ENCODE measurements around the gene DOC2B.
"Not testable (repeated sequence)": the region's sequence is repeated elsewhere in the genome, so short reads cannot be mapped to it uniquely, and the experiment has no call there.

DOC2B gene

GRCh38 chr17:189444-189843 is 8.0 kb upstream of the DOC2B start:
- DNase-seq (ENCODE audit: low spot score): no peak

DNA sequence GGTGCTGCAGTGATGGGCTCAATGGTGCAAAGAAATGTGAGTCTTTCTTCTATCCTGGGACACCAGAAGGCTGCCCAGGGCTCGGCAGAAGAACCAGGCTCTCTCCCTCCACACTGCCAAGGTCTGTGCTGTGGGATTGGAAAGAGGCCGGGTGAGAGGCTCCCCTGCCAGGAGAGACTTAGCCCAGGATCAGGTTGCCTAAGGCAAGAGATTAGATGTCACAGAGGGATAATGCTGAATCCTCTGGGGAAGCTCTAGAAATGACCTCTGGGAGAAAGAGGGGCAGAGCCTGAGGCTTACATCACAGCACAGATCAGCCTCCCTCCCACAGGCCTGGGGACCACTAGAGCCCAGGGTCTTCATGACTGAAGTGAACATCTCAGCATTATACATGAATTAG is 5.7 kb upstream of the DOC2B start:
- DNase-seq (ENCODE audit: low spot score): no peak

DNA sequence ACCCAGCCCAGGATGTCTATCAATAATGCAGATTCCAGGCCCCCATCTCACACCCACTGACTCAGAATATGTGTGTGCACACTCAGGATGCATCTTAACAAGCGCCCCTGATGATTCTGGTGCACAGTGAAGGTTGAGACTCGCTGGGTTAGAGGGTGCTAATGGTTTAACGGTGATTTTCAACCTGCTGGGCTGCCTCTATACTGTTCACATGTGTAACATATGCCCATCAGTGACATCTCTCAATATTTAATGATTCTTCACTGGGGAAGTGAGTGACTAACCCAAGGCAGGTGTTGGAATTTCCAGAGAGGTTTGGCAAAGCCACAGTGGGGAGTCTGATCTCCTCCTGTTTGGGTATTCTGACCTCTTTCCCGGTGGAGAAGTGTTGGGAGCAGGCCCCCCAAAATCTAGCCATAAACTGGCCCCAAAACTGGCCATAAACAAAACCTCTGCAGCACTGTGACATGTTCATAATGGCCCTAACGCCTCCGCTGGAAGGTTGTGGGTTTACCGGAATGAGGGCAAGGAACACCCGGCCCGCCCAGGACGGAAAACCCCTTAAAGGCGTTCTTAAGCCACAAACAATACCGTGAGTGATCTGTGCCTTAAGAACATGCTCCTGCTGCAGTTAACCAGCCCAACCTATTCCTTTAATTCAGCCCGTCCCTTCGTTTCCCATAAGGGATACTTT is 4.1 kb upstream of the DOC2B start:
- no peak for DNase-seq (ENCODE audit: low spot score)

DNA sequence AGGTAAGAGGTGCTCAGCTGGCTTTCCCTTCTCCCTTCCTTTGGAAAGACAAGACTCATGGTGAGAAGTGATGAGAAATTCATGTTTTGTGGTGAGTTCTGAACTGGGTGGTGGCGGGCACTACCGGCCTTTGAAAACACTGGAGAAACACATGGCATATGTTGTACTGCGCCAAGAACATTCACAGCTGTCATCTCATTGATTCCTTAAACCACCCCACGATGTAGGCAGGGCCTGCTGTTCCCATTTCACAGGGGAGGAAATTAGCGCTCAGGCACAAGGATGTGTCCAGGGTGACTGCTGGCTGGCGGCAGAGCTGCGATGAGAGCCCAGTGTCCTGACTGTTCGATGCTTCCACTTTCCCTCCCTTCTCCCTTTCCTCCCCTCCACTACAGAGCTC is 1.6 kb upstream of the DOC2B start:
- peak; percentile 31 for DNase-seq (ENCODE audit: low spot score)

DNA sequence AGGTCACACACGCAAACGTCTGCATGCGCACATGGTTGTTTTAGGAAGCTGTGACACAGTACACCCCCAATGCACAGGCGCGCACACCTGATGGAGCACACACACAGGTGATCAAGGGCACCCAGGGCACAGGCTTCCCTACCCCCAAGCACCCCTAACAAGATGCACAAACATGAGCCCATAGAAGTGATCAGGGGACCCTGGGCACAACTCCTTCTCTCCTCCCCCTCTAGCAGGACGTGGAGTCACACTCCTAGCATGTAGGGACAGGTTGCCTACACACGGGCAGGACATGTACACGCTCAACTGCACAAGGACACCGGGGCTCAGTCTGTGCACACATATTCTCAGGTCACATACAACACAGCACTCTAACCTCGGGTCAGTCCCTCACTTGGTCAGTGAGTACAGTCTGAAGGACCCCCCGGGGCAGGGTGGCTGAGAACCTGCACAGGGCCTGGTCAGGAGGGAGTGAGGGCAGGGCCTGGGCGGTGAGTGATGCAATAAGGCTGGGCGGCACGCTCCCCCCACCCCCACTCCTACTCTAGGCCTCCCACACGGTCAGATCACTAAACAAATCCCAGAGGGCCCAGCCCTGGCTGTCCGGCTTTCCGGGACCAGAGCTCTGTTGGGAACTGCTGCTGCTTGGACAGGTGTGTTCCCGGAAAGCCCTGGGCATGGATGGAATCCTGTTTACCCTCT is 751 bp upstream of the DOC2B start:
- no peak for DNase-seq (ENCODE audit: low spot score)

DNA sequence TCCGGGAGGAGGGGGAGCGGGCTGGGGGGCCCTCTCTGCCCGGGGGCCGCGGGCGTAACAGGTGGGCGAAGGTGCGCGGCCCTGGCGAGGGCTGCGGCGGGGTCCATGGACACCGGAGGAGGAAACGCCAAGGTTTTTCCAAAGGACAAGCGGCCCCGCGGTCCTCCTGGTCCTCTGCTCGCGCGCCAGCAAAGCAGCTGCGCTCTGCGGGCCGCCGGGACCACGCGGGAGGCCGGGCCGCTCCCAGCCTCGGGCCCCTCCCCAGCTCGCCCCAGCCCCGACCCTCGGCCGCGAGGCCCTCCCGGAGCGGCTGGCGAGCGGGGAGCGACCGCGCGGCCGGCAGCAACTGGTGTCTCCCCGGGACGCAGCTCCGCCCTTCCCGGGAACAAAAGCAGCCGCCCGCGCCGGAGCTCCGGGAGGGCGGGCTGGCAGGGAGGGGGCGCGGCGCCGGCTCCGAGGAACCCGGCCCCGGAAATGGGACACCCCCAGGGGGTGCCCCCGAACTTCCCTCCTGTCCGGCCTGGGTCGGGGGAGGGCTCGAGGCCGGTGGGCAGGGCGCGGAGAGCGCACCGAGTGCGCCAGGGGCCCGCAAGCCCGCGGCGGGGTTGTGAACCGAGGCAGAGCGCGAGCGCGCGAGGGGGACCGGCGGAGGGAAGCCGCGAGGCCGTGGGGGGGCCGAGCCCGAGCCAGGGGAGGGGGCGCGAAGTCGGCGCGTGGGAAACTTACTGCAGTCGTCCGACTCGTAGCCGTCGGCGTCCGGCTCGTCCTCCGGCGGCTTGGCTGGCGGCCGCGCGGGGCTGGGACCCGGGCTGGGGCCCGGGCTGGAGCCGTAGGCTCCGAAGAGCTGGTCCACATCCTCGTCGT is 837 bp downstream of the DOC2B start:
- DNase-seq (ENCODE audit: low spot score): no peak

- DNase-seq (ENCODE audit: low spot score): no peak
Measured at GRCh38 chr17:179781-180380, 1.6 kb downstream of the DOC2B start.

DNA sequence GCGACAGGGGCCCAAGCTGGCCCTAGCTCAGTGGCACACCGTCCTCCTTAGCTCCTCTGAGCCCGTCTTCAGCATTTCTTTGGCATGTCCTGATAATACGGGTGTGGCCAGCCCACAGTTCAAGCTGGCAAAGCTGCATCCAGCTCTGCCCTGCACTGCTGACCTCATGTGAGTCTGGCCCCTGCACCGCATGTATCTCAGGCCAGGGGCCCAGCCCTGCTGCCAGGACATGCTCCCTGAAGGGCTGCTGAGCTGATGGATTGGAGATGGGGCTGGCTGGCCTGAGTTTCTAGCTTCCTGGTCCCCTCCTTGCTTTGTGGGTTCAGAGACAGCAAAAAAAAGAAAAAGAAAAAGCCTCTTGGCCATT is 2.4 kb downstream of the DOC2B start:
- DNase-seq (ENCODE audit: low spot score): no peak

DNA sequence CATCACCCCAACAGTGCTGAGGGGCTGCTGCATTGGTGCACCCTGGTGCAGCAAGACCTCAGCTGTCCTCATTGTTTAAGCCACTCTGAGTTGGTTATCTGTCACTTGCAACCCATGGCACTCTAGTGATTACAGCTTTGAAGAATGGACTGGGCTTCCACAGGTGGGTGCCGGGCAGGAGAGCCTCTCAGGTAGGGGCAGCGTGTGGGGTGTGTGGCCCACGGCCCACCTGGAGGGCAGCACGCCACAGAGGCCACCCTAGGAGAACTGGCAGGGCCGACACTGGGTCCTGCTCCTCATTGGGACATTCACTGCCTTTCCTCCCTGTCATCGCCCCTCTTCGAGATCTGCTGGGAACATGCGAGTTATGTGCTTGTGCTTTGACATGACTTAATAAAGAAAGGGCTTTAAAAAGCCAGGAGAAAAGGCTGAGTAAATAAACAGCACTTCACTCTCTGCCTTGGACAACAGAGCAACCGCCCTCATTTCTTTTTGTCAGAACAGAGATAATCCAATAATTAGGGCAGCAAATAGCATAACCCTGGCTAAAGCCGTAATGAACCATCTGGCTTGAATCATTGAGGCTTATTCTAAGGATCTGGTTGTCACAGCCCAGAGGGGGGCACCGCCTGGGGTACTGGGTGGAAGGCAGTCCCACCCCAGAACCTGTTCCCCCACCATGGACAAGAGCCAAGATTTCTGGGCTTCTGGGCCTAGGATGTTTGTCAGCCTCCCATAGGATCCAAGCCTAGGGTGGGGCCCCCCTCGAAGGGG is 3.0 kb downstream of the DOC2B start:
- no peak for DNase-seq (ENCODE audit: low spot score)

DNA sequence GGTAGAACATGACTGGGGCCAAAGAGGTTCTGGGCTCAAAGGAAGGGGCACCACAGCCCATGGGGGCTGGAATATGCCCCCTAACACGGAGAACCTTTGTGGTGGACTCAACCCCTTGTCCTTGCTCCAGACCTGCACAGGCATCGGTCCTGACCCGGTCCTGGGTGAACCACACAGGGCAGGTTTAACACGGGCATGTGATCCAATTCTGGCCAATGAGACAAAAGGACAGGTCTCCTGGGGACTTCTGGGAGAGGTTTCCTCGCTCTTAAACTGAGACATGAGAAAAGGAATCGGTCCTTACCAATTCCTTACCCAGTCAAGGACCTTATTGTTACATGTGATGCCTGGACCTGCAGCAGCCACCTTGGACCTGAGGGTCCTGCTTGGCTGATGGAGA is 3.7 kb downstream of the DOC2B start:
- DNase-seq (ENCODE audit: low spot score): no peak

DNA sequence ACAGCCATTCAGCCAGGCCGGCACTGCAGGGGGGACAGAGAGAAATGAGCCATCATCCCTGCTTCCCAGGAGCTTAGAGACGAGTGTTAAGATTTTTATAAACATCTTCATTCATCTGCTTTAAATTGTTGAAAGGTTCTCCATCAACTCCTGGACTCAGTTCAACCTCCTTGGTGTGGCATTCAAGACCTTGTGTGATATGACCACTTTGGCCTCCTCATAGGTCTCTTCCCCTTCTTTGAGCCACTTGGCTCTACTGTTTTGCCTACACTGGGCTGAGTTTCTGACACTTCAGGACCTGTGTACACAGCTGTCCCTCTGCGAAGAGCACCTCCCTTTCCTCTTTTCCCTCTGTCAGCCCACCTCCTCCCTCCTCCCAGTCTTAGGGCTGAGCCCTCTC is 4.3 kb downstream of the DOC2B start:
- DNase-seq (ENCODE audit: low spot score): no peak

DNA sequence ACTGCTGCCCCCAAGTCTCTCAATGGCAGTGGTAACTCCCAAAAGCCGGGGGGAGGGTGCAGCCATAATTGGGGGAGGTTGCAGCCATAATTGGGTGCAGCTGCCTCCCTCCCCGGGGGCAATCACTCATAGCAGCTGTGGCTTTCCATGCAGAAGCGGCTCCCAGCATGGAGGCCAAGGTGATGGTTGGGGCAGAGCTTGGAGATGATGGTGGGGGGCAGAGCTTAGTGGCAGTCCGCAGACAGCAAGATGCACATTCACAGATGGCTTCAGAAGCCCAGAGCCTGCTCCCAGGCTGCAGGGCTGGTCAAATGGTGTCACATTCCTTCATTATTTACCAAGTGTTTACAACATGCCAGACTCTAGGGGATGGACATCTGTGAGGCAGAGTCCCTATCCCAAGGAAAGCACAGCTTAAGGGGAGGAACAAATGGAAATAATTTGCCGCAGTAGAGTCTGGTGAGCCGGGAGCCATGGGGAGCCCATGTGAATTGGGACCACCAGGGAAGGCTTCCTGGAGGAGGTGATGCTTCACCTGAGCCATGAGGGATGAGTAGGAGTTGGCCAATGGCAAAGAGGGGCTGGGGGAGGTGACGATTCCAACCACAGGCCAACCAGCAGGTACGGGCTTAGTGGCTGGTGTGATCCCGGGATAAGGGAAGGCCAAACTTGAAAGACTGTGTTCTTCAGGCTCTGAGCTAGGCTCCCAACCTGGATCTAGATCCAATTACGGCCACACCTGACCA is 8.1 kb downstream of the DOC2B start:
- no peak for DNase-seq (ENCODE audit: low spot score)

DNA sequence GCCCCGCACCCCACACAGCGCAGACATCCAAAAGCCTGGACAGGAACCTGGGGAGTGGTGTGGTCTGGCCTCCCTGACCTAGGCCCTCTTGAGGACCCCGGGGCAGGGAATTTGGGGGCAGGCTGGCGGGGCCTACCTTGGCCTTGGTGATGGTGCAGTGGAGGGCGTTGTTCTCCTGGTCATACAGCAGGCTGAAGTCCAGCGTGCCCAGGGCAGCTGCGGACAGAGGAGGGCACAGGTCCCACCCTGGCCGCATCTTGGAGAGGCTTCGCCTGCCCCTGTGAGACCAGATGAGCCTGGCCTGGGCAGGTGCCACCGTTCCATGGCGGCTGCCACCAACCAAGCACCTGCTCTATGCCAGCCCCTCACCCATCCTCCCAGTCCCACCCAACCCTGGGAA is 9.0 kb downstream of the DOC2B start:
- no peak for DNase-seq (ENCODE audit: low spot score)

GRCh38 chr17:171871-172270 is 9.6 kb downstream of the DOC2B start:
- no peak for DNase-seq (ENCODE audit: low spot score)

- DNase-seq (ENCODE audit: low spot score): no peak
Measured at GRCh38 chr17:170130-170670, 11.2 kb downstream of the DOC2B start.

GRCh38 chr17:168614-169013 is 12.8 kb downstream of the DOC2B start:
- not testable (repeated sequence) for DNase-seq (ENCODE audit: low spot score)

DNA sequence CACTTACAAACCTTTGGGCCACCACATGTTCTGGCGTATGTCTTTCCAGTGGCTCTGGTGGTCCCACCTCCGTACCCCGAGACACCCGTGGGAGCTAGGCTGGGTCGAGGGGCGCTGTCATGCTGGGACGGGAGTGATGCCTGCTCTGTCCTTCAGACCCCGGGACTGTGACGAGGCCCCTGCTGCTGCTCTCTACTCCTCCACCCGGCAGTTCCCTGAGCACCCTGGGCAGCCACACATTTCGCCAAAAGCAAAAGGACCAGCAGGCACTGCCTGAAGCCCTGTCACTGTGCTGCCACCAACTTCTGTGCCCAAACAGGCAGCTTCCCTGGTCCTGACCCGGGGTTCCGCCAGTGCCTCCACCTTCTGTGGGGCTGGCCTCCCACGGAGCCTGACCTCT is 15.5 kb downstream of the DOC2B start:
- no peak for DNase-seq (ENCODE audit: low spot score)

DNA sequence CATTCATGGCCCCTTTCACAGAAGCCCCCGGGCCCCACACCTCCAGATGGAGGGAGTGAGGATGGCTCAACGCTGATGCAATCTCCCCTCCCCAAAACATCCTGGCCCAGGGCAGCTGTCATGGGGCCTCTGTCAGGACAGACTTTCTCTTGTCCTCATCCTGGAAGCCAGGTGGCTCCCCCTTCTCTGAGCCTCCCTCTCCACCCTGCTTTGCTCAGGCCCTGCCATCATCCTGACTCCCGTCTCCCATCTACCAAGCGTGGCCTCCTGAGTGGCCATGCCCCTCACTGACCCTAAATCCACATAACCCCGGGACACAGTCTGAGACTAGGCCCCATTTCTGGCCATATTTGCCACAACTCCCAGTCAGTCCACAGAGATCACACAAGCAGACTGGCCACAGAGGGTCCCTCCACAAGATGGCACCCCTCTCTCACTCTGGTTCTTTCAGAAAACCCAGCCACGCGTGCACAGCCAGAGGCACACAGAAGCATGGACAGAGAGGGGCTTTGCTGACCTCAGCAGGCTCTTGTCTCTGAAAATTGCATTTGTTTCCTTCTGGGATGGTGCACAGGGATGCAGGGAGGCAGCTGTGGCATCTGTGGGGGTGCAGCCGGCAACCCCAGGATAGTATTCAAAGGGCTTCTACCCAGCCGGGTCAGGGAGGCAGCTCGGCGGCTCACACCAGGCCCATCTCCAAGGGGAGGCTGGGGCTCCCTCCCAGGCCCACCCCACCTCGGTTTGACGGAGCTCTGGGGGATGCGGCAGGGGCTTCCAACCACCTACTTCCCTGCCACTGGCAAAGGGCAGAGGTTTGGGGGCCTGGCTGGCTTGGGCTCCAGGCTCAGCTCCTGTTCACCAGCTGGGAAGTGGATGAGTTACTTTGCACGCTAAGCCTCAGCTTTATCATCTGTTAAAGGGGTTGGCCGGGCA is 16.9 kb downstream of the DOC2B start:
- DNase-seq (ENCODE audit: low spot score): peak; percentile 79

DNA sequence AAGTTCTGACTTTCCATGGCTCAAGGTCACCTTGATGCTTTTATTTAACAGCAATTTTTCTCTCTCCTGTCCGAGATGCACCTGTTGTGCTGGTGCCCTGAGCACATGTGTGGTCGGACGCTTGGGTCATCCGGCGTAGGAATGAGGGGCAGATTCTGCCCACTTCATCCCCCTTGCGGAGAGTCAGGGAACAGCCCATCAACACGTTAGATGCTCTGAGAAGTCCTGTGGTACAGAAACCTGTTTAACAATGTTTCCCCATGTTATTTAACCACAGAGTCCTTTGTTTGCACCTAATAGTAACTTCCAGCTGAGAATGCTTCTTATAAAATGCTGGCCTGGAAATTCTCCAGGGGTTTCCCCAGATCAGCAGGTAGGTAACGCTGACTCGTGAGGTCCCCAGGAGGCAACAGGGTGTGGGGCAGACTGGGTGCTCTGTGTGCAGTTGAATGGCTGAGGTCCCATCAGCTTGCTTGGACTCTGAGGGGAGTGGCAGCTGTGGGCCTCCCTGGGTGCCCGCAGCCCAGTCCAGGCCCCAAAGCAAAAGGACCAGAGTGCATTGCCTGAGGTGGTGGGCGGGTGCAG is 17.8 kb downstream of the DOC2B start:
- no peak for DNase-seq (ENCODE audit: low spot score)
